T-helper 1 cell treated with Interleukin-12 subunit alpha and Interleukin-12 subunit beta and Interleukin-4 antibody, amounts not matched to agents 30 μg/mL and 1 μg/mL, for 36 hours (primary cell): Measurements from ENCODE around the gene OR5AU1.

Experiments
- H3K27ac Mint-ChIP-seq: one replicate; pipeline ENCODE4 v1.8.0; 2021; ENCODE audit warnings: mild to moderate bottlenecking, mixed read lengths
- H3K27me3 Mint-ChIP-seq: one replicate; pipeline ENCODE4 v1.8.0; 2021; ENCODE audit warnings: low read depth, mixed read lengths
- H3K36me3 Mint-ChIP-seq: one replicate; pipeline ENCODE4 v1.8.0; 2021; ENCODE audit warnings: low read depth, mixed read lengths
- H3K4me1 Mint-ChIP-seq: one replicate; pipeline ENCODE4 v1.8.0; 2021; ENCODE audit warnings: low read depth, mixed read lengths
- H3K4me3 Mint-ChIP-seq: one replicate; pipeline ENCODE4 v1.8.0; 2021; ENCODE audit warnings: mild to moderate bottlenecking, moderate library complexity, mixed read lengths
- H3K9me3 Mint-ChIP-seq: one replicate; pipeline ENCODE4 v1.8.0; 2021; ENCODE audit warnings: mixed read lengths

The OR5AU1 gene

DNA sequence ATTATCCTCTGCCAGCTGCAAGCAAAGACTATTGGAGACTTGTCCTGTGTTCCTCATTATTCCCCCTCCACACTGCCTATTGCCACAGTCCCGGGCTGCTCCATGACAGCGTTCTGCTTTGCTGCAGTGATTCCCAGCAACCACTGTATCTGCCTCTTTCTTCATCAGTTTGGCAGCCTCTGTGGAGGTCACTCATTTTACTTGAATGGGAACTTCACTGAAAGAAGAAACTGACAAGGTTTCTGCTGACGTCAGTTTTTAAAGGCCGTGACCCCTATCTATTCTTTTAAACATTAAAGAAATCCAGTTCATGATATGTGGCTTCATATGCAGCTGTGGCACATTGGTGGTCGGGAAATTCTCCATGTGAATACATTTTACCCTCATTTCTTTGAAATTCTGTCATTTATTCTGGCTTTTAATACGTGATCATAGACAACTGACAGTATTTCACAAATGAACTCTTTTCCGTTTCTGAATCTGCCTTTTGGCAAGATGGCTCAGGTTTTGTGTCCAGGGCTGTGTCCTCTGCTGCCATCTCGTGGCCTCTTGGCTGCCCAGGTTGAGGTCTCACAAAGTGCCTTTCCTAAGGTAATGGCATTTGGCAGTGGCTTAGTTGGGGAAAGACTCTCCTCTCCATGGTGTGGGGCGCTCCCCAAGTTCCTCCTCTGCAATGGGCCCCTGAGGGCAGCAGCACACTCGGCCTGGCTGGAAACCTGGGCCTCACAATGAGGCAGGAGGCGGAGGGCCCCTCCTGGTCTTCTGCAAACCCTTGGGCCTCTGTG, 49.2 kb downstream of the OR5AU1 start:
- H3K27me3 Mint-ChIP-seq, result no peaks in the 10 kb centered on the region
- H3K4me1 Mint-ChIP-seq, result peaks cover 30% of the 10 kb centered on the region
- no peaks in the 10 kb centered on the region for H3K9me3 Mint-ChIP-seq
- no peaks in the 10 kb centered on the region for H3K36me3 Mint-ChIP-seq
- H3K27ac Mint-ChIP-seq, result no peak overlapping the region
- H3K4me3 Mint-ChIP-seq, result no peak overlapping the region

DNA sequence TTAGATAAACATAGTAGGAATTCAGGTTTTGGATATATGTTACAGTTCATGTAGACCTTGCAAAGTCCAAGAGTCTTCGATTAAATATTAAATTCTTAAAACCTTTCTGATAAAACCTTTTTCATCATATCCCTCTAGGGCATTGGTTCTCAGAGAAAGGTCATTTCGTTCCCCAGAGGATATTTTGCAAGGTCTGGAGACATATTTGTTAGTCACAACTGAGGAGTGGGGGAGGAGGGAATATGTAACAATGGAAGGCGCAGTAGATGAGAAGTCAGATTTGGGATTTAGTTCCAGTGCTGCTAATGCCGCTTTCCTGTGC, 49.7 kb downstream of the OR5AU1 start:
- H3K36me3 Mint-ChIP-seq, result no peaks in the 10 kb centered on the region
- H3K9me3 Mint-ChIP-seq, result no peaks in the 10 kb centered on the region

DNA sequence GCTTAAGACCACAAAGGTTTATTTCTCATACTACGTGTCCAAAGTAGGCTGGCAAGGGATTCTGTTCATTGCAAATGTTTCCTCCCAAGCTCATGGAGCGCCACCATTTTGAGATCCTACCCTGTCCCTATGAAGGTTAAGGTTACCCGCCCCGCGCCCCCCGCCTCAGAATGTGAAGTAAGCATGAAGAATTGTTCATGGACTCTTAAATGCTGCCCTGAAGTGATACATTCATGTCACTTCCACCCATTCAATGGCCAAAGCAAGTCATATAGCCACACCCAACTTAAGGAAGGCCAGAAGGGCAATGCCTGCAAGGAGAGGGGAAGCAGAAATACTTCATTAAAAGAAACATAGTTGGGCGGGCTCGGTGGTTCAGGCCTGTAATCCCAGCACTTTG, 50.8 kb downstream of the OR5AU1 start:
- no peak overlapping the region for H3K27ac Mint-ChIP-seq

More for the DNA sequence above, 49.7 kb downstream of the OR5AU1 start:
- H3K4me1 Mint-ChIP-seq, result peaks cover 31% of the 10 kb centered on the region
- H3K4me3 Mint-ChIP-seq, result no peak overlapping the region
- no peak overlapping the region for H3K27ac Mint-ChIP-seq
- H3K27me3 Mint-ChIP-seq, result no peaks in the 10 kb centered on the region

More for the DNA sequence above, 50.8 kb downstream of the OR5AU1 start:
- H3K4me3 Mint-ChIP-seq, result no peak overlapping the region
- peaks cover 31% of the 10 kb centered on the region for H3K4me1 Mint-ChIP-seq
- no peaks in the 10 kb centered on the region for H3K36me3 Mint-ChIP-seq
- peaks cover 3% of the 10 kb centered on the region for H3K27me3 Mint-ChIP-seq
- no peaks in the 10 kb centered on the region for H3K9me3 Mint-ChIP-seq
